Suppressor macrophage treated with lipopolysaccharide for 1 hour (primary cell): ENCODE results near the gene KRT8.
"Not testable (repeated sequence)": the region's sequence is repeated elsewhere in the genome, so short reads cannot be mapped to it uniquely, and the experiment has no call there.

Experiments used
- DNase-seq, 3 donors: peaks; one replicate each; pipeline ENCODE4 v3.0.0-alpha.2; 2020 to 2022

Gene KRT8

DNA sequence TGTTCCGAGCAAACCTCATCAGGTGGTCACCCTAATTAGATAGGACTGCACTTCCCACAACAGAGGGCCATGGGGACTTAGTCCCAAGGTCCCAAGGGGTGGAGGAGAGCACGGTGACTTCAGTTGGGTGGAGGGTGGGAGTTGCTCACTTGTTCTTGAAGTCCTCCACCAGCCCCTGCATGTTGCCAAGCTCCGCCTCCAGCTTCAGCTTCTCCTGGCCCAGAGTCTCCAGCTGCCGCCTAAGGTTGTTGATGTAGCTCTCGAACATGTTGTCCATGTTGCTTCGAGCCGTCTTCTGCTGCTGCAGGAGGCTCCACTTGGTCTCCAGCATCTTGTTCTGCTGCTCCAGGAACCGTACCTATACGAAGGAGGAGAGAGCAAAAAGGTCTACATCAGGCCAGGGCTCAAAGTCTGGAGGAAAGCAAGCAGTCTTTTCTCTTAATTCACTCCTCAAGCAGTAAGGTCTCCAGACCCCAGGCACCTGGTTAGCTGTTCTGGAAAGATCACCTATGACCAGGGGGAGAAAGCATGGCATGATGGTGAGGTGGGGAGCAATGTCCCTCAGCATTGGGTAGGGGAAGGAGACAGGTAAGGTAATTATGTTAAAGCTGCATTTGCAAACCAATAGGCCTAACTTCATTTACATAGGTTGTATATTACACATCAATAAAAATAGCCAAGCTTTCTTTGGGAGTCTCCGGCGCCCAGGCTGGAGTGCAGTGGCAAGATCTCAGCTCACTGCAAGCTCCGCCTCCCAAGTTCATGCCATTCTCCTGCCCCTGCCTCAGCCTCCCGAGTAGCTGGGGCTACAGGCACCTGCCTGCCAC lies 2.9 kb downstream of the KRT8 start:
- DNase-seq, result no peak

DNA sequence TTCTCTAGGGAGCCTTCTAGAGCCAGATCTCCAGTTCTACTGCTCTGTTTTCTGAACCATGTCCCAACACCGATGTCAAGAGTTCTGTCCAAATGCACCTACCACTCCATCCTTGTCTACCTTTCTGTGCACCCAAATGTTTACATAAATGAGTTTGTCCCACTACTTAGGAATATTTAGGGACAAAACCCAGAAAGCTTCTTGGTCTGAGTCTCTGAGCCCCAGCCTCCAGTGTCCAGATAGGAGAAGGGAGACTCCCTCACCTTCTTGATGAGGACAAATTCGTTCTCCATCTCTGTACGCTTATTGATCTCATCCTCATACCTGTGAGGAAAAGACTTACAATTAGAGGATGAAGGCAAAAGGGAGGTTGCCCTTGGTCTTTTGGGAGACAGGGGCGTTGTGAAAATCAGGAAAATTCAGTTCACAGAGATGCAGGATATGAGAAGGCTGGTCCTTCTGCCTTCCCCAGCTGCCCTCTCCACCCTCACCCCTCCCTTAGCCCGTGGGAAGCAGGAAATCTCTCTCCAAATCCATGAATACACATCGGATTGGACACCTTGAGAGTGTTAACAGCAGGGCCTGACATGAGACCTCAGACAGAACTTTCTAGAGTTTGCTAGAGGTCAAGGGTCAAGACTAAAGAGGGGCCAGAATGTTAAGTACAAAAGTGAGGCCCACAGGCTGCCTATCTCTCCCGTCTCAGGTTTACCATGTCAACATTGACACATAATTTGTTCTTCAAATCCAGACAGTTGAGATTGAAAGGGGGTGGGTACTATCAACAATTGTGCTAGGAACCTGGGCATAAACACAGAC lies 3.8 kb downstream of the KRT8 start:
- DNase-seq, result no peak

DNA sequence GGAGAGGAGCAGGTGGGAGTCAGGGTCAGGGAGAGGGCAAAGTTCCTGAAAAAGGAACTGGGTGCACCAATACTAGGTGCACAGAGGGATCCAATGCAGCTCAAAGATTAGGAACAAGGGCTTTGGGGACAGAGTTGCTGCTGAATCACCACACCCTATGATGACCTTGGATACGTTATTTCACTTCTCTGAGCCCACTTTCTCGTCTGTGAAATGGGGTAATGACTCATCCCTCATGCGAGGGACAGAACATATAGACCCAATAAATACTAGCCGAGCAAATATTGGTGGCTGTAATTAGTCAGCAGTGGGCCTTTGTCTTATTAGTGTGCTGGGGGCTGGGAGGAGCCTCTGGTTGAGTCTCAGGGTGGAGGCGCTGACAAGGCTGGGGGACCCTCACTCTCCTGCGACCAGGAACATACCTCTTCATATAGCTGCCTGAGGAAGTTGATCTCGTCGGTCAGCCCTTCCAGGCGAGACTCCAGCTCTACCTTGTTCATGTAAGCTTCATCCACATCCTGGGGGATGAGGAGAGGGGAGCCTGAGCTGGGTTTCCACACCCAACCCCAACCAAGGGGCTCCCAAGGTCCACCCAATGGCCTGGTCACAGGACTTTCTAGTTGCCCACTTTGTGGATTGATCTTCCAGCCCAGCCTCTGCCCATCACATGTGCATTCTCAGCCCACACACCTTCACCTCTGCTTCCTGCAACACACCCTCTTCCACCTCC lies 4.5 kb downstream of the KRT8 start:
- no peak for DNase-seq

DNA sequence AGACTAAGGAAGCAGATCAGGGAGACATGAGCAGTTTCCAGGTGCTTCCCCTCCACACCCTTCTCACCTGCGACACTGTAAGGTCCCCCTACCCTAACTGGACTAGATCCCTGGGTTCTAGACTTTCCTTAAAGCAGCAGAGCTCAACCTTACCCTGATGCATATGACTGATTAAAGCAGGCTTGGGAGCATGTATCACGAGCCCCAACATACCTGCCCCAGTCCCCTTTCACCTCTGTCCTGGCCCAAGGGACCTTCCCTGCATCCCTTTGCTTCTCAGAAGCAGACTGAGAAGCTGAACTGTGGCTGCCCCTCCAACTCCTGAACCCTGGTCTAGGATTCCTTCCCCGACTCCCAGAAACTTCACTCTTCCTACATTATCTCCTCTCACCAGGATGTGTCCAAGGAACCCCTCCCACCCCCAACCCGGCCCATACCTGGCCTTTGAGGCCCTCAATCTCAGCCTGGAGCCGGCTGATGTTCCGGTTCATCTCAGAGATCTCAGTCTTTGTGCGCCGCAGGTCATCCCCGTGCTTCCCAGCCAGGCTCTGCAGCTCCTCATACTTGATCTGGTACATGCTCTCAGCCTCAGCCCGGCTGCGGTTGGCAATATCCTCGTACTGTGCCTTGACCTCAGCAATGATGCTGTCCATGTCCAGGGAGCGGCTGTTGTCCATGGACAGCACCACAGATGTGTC lies 5.4 kb downstream of the KRT8 start:
- no peak for DNase-seq

DNA sequence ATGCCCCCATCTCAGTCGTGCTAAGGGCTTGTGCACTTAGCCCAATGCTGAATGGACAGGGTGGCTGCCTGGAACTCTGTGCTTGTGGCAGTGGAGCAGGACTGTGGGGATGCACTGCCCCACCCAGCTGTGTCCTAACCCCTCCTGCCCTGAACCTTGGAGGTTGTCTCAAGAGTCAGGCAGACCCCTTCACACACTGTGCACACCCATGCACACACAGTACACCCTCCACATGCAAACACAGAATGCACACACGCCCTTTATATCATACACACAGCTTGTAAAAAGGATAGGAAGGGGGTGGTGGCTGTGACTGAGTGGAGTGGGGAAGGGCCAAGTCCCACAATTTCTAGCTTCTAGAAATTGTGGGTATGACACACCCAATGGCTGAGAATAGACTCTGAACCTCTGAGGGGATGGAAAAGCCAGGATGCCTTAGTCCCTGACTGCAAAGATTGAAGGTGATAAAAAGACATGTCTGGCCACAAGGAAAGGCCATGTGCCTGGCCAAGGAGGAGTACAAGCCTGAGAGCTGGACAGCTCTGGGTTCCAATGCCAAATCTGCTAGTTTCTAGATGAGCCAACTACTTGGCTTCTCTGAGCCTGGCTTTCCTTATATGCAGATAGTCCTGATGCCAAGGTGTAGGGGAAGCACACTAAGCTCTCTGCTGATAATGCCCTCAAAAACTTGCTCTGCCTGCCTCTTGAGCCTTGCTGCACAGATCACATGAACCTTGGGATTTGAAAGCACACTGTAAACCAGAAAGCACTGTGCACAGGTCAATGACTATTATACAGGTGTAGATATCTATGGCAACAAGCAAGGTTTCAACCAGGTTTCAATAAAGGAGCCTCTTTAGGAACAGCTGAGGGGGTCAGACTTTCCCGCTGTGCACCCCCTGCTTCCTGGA lies 8.4 kb downstream of the KRT8 start:
- no peak for DNase-seq

DNA sequence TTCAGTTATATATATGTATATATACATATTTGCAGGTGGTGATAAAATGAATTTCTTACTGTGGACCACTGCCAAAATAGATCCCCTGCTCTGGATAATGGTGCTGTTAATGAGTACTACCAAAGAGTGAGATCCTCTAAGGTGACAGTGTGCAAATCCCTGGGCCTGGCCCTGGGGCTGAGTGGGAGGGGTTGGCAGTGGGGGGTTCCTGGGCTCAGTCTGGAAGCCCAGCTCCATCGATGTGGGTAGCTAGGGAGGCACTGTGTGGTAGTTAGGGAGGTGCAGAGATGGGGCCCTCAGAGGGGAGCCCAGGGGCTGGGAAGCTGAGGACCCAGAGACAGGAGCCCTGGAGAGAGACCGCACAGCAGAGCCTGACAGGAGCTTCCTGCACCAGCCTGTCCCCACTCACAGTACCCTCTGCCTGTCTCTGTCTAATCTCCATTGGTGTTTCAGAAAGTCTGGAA lies 9.1 kb downstream of the KRT8 start:
- DNase-seq, result no peak

DNA sequence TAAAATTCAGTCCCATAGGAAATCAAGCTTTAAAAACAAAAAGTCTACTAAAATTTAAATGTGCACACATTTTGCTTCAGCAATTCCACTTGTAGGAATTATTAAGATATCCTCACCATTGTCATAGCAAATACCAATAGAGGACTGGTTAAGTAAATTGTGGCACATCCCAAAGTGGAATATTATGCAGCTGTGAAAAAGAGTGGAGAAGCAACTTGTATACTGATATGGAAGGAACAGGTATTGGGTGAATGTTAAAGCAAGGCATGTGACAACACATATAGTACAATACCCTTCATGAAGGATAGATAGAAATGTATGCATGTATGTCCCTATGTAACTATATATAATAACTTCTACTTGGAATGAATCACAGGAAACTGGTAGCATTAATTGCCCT lies 11.9 kb downstream of the KRT8 start:
- DNase-seq, result no peak

DNA sequence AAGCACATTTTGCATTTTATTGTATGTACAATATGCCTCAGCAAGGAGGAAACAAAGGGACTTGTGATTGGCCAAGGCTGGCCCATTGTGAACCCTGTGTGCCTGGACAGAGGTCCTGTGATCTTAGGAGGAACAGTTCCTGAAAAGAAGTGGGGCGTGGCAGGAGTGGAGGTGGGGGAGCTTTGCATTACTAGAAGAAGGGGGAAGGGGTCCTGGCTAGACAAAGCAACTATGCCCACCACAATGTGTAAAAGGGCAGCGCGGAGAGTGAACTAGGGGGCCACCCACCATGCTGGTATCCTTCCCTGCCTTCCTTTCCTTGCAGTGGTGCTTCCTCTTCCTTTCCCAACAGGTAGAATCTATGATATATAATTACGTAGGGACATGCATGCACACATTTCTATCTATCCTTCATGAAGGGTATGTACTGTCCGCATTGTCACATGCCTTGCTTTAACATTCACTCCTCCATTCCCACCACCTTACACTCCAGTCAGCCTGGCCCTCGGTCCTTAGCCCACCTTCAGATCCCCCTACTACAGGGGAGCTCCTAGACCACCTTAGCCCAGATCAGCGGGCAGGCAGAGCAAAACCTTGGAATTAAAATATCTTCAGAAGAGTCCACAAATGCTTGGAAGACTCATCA lies 12.5 kb downstream of the KRT8 start:
- DNase-seq, result no peak

DNA sequence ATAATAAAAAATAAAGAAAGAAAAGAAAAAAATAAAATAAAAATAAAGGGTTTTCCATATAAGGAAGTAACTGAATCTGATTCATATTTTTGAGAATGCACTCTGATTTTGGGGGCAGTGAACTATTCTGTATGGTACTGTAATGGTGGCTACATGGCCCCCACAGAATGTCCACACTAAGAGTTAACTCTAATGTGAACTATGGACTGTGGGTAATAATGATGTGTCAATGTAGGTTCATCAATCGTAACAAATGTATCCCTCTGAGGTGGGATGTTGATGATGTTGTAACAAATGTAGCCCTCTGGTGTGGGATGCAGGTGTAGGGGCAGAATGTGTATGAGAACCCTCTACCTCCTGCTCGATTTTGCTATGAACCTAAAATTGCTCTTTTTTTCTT lies 13.8 kb downstream of the KRT8 start:
- DNase-seq, result no peak

DNA sequence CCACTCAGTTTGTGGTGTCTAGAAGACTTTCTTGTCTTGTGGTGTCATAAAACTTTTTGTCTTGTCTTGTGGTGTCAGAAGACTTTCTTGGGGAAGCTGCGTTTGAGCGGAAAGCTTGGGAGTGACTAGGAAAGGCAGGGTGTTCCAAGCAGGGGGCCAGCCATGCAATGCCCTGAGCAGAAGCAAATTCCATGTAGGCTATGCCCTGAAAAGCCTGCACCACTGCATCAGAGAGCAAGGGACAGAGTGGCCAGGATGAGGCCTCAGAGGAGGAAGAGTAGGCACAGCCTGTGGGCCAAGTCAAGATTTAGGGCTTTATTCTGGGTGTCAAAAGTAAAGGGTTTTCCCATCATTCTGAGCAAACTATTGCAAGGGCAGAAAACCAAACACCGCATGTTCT lies 14.5 kb downstream of the KRT8 start:
- no peak for DNase-seq

DNA sequence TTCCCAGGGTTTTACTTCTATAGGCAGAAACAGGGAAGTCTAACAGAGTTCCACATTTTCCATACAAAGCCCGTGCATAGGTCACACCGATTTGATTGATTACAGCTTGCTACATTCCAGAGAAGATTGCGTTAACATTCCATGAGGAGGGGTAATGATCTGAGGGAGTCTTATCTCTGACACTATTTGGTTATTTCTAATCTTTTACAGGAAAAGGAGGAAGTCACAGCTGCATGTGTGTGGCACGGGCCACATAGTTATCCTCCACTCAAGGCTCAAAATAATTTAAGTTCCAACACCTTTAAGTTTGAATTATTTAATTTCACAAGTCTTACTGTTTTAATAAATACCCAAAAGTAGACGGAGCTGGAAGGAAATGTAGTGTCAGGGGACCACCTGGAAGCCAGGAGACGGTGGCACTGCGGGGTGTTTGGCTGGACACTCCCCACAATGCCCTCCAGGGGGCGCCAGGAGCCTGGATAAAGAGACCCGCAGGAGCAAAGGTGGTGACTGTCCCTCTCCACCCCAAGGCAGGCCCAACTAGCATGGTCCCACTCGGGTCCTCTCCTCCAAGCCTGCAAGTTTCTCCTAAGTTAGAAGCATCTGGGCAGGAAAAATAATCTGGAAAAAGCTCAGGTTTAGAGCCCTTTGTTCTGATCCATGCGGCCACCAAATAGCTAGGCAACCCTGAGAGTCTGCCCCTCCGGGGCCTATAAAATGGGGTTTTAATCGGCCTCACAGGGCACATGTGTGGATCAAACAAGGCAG lies 20.2 kb downstream of the KRT8 start:
- peak; percentile 67 to 85 (median 83) for DNase-seq

DNA sequence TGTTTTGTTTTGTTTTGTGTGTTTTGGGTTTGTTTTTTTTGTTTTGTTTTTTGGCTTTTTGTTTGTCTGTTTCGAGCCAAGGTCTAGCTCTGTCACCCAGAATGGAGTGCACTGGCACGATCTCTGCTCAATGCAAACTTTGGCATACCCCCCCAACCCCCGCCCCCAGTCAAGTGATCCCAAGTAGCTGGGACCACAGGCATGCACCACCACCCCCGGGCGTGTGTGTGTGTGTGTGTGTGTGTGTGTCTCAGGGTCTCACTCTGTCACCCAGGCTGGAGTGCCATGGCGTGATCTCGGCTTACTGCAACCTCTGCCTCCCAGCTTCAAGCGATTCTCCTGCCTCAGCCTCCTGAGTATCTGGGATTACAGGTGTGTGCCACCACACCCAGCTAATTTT lies 24.4 kb downstream of the KRT8 start:
- not testable (repeated sequence) for DNase-seq

DNA sequence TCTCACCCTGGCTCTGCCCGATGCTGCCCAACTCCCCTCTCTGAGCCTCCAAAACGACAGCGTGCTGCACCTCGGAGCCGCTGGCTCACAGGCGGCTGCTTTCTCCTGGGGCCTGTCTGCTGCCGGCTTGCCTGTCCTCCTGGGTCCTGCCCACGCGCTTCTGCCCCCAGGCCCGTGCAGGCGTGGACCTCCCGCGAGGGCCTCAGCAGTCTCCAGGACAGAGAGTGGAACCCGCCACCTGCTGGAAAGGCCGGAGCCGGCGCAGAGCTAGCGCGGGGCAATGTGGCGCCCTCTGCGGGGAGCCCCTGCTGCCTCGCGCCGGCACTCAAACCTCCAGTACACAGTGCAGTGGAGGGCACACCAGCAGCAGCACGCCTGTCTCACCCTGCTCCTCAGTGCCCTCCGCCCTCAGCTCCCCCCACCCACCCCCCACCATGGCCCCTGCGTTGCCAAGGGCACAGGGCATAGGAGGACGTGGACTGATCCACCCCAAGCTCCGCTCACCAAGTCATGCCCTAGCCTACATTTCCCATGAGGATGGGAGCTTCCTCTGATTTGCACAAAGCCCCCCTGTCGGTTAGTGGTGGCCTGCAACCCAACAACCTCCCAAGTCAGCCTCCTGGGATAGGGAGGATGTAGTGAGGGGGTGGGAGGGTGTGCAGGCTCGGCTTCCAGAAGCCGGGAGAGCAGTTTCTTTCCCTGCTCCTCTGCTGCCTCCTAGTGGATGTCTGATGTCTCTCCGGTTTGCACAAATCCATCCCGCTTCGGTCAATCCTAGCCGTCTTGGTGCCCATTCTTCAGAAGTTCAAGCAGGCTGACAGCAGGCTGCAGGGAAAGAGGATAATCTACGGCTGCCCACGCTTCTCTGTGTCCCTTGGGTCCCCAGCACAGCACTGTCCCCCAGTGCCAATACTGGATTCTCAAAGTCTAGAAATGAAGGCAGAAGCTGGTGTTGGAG lies 25.2 kb downstream of the KRT8 start:
- DNase-seq, result peak; percentile 83 to 90 (median 86)

DNA sequence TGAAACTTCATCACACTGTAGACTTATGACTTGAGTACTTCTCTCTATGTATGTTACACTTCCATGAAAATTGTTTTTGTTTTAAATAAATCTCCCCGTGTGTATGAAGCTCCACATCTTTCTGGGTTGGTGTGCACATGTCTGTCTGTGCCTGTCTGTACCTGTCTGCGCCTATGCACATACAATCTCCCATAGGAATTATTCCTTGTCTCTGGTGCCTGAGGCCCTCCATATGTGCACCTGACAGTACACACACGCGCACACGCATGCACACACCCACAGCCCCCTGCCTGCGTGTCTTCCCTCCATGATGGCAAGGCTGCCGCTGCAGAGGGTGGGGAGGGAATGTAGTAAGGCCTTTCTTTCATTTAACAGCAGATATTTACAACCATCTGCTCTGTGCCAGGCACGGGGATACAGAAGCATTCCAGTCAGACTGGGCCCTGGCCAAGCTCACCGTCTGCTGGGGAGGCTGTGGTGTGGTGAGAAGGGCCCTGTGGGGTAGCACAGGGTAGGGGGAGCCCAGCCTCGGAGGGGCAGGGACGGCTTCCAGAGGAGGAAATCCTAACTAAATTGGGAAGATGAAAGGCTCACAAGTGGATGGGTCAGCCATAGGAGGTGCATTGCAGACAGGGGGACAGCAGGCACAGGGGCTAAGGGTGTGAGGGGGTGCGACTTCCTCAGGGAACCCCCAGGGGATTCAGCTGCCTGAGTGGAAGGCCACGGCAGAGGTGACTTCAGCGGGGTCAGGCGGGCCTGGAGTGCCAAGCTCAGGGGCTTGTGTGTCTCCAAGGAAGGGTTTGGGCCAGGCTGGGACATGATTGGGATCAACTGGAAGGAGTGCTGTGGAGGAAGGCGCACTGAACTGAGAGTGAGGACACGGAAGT lies 26.1 kb downstream of the KRT8 start:
- no peak for DNase-seq

DNA sequence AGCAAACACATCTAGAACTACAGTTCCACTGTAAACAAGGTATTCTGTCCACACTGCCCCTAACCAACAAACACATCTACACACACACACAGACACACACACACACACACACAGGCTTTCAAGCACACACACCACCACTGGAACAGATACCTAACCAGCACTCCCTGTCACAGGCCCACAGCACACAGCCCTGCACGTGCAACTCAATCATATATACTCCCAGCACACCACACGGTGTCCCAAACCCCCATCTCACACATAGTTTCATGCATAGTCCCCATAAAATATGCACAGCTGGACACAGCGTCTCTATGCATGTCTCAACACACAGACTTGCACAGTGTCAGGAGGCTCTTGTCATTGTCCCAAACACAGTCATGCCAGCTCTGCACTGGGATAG lies 27.6 kb downstream of the KRT8 start:
- DNase-seq, result no peak

DNA sequence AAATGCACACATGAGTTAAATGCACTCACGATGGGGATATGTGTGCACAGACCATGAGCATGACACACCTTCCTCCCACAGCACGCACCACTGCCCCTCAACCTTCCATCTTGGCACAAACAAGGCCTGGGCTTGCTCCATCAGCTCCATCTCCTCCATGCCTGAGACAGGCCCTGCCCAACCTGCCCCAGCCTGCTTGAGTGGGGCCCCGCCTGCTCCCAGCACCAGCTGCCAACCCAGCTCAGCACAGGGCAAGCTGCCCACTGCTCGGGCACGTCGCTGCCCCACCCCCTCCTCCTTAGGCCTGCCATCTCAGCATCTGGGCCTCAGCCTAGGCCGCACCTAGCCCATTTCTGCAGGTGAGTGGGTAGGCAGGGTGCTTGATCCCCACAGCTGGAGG lies 28.5 kb downstream of the KRT8 start:
- DNase-seq, result no peak

DNA sequence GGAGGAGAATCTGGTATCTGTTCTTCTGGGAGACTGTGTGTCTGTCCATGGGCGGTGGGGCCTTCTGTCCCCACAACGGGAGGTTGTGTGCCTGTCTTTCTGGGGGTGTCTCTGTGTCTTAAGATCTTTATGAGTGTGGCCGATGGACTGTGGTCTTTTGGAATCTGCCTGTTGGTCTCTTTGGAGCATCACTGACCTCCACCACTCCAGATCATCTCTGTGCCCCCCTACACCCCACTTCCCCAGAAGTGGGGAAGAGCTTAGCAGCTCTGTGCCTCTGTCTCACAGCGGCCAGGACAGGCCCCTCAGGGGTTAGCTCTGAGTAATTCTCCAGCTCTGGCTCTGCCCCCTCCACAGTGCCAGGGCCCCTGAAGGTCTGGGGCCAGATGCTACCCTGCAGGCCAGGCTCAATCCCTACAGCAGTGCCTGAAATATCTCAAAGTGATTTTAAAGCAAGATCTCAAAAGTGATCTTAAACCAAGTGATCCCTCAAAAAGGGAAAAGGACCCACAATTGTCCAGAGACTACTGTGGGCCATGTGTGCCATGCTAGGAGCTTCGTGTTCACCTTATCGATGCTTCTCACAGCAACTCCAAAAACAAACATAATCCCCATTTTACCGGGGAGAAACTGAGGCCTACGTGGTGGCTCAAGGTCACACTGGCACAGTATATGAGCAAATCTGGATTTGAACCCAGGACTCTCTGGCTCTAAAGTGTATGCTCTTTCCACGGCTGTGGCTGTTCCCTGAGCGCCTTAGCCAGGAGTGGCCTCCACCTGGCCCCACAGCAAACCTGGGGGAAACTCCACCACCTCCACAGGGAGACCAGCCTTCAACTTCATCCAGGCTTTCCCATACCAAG lies 30.1 kb downstream of the KRT8 start:
- DNase-seq, result no peak
